Skeletal muscle tissue (tissue), 4 donors: ENCODE measurements around the gene ST6GALNAC3. TPM values are rescaled to one million over a fixed set of nuclear protein-coding genes. Genes with fewer than 3 reads are reported as not detected.

Source experiments
- H3K27ac ChIP-seq: one replicate; pipeline ENCODE4 v1.7.0; 2013; ENCODE audit warnings: mild to moderate bottlenecking, low read depth, low read length, inconsistent platforms
- H3K27me3 ChIP-seq, 3 donors: one replicate each; pipeline ENCODE4 v1.7.0; 2013; ENCODE audit warnings: low read length in 3 of 3; ENCODE audit not compliant: control insufficient read depth in 3 of 3, insufficient read depth in 3 of 3
- H3K36me3 ChIP-seq, 3 donors: one replicate each; pipeline ENCODE4 v1.7.0; 2013; ENCODE audit warnings: low read length in 3 of 3; ENCODE audit not compliant: control insufficient read depth in 3 of 3, insufficient read depth in 3 of 3
- H3K4me1 ChIP-seq, 3 donors: one replicate each; pipeline ENCODE4 v1.7.0; 2013; ENCODE audit warnings: low read length in 3 of 3, mild to moderate bottlenecking in 3 of 3; ENCODE audit not compliant: control insufficient read depth in 3 of 3, insufficient read depth in 3 of 3
- H3K4me3 ChIP-seq, 3 donors: one replicate each; pipeline ENCODE4 v1.7.0; 2013; ENCODE audit warnings: low read length in 3 of 3
- H3K9ac ChIP-seq, 3 donors: one replicate each; pipeline ENCODE4 v1.7.0; 2013; ENCODE audit warnings: low read length in 3 of 3, mild to moderate bottlenecking in 3 of 3, moderate library complexity in 2 of 3, low read depth in 1 of 3
- H3K9me3 ChIP-seq, 3 donors: one replicate each; pipeline ENCODE4 v1.7.0; 2013; ENCODE audit warnings: low read length in 3 of 3; ENCODE audit not compliant: control insufficient read depth in 3 of 3
- total RNA-seq: library from RNA; depleted of rRNA; stranded (reverse); fragments of >200 nt; gene quantifications from one replicate; pipeline ENCODE4 v1.2.3, GENCODE V29; 2014
- donor health status: Osteomylitis.

Gene ST6GALNAC3
- total RNA-seq, 1 donor from 2014 or later = 3.7 TPM

DNA sequence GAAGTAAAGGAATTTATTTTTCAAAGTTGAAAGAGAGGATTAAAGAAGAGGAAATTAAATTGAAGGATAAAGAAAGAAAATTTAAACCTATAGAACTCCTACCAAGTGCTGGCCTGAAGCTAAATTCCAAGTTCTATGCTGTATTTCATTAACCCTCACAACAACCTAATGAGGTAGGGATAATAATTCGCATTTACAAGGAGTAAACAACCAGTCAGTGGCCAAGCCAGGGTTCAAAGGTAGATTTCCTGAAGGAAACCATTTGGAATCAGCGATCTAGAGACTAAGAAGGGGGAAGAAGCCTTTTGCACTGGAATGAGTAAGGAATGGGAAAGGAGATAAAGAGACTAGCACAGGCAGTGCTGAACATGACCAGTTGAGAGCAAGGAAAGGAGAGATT lies 526.9 kb downstream of the ST6GALNAC3 start:
- H3K9ac ChIP-seq = no peak overlapping the region
- no peaks in the 10 kb centered on the region for H3K27me3 ChIP-seq
- no peak overlapping the region for H3K4me3 ChIP-seq
- no peaks in the 10 kb centered on the region for H3K36me3 ChIP-seq
- H3K4me1 ChIP-seq = no peaks in the 10 kb centered on the region
- no peaks in the 10 kb centered on the region for H3K9me3 ChIP-seq
- H3K27ac ChIP-seq = no peak overlapping the region

DNA sequence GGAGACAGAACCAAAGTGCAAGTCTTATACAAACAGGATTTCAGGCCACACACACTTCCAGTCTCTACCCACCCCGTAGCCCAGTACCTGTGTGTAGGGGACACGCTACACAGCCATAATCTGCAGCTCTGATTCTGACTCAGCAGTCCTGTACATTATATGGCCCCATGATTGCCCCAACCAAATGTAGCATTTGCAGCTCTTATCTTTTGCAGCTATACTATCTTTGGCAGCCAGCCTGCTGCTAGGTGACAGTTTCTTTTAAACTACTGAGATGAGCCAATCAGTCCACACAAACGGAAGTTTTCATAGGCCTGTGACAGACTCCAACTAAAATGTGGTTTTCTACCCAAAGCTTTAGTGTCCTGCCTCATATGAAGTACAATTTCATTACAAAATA lies 533.2 kb downstream of the ST6GALNAC3 start:
- Histone ChIP-seq H3K36me3 (no peaks in the 10 kb centered on the region), H3K4me3 (no peak overlapping the region), H3K4me1 (no peaks in the 10 kb centered on the region), H3K27me3 (no peaks in the 10 kb centered on the region), H3K27ac (no peak overlapping the region), H3K9me3 (no peaks in the 10 kb centered on the region), H3K9ac (no peak overlapping the region)

GRCh38 chr1:76611770-76612445 lies 537.4 kb downstream of the ST6GALNAC3 start:
- Histone ChIP-seq H3K4me1 (no peaks in the 10 kb centered on the region), H3K27ac (no peak overlapping the region), H3K27me3 (no peaks in the 10 kb centered on the region), H3K4me3 (no peak overlapping the region), H3K9me3 (no peaks in the 10 kb centered on the region), H3K9ac (no peak overlapping the region), H3K36me3 (no peaks in the 10 kb centered on the region)

DNA sequence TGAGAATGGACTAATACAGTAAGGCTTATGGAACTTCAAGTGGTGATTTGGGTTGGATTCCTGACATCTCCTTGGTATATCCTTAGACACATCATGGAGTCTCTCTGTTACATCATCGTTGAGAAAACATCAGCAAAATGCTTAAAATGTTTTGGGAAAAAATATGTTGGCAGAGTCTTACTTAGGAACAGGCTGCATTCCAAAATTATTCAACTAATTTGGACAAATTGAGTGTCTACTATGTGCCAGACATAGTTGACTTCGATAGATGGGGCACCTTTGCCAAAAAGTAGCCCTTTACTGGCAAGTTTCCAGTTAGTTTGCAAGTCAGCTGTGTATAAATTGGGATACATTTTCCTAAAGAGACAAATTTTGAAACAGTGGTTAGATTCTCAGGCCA lies 539.3 kb downstream of the ST6GALNAC3 start:
- H3K9ac ChIP-seq = no peak overlapping the region
- H3K4me1 ChIP-seq = no peaks in the 10 kb centered on the region
- no peaks in the 10 kb centered on the region for H3K36me3 ChIP-seq
- no peak overlapping the region for H3K27ac ChIP-seq
- no peak overlapping the region for H3K4me3 ChIP-seq
- H3K9me3 ChIP-seq = no peaks in the 10 kb centered on the region
- no peaks in the 10 kb centered on the region for H3K27me3 ChIP-seq

DNA sequence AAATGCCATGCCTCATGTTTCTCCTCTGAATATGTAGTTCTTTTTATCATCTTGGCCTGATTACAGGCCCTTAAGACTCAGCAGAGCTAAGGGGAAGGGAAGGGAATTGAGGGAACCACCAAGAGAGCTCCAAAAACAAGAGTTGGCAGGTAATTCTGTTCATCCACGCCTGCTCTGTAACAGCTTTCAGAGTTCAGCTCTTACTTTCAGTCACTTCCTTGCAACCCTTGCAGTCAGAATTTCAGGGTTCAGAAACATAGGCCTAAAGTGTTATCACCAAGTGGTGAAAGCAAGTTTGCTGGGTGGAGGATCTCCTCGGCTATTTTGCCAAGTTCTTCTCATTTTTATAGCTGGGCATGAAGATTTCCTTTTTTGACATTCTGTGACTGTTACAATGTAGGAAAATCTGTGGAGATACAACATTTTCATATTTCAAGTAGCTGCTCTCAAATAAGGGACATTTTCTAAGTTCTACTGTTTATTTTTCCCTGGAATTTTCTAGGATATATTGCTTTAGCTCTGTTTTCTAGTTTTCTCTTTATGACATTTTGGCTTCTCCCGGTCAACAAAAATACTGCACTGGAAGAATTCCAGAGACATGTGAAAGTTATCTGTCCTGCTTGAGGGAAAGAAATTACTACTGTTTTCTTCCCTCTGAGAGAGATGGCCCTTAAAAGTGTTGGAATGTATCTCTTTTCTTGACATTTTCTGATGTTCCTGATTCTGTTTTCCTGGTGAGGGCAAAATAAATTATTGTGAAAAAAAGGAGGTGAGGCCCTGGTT lies 540.9 kb downstream of the ST6GALNAC3 start:
- no peak overlapping the region for H3K27ac ChIP-seq
- no peaks in the 10 kb centered on the region for H3K36me3 ChIP-seq
- H3K9me3 ChIP-seq = no peaks in the 10 kb centered on the region

DNA sequence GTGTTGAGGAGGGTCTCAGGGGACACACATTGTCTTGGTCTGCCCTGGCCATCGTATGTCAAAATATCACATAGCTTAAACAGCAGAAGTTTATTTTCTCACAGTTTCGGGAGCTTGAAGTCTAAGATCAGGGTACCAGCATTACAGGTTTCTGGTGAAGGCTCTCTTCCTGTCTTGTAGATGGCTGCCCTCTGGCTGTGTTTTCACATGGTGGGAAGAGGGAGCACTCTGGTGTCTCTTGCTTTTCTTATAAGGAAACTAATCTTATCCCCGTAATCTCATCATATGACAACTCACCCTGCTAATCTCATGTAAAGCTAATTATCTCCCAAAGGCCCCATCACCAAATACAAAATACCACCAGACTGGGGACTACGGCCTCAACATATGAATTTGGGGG lies 545.8 kb downstream of the ST6GALNAC3 start:
- Histone ChIP-seq H3K27me3 (no peaks in the 10 kb centered on the region), H3K9me3 (no peaks in the 10 kb centered on the region), H3K4me1 (no peaks in the 10 kb centered on the region), H3K27ac (no peak overlapping the region), H3K9ac (no peak overlapping the region), H3K36me3 (no peaks in the 10 kb centered on the region), H3K4me3 (no peak overlapping the region)

More for the DNA sequence above, 540.9 kb downstream of the ST6GALNAC3 start:
- Histone ChIP-seq H3K4me3 (no peak overlapping the region), H3K27me3 (no peaks in the 10 kb centered on the region), H3K9ac (no peak overlapping the region), H3K4me1 (no peaks in the 10 kb centered on the region)

DNA sequence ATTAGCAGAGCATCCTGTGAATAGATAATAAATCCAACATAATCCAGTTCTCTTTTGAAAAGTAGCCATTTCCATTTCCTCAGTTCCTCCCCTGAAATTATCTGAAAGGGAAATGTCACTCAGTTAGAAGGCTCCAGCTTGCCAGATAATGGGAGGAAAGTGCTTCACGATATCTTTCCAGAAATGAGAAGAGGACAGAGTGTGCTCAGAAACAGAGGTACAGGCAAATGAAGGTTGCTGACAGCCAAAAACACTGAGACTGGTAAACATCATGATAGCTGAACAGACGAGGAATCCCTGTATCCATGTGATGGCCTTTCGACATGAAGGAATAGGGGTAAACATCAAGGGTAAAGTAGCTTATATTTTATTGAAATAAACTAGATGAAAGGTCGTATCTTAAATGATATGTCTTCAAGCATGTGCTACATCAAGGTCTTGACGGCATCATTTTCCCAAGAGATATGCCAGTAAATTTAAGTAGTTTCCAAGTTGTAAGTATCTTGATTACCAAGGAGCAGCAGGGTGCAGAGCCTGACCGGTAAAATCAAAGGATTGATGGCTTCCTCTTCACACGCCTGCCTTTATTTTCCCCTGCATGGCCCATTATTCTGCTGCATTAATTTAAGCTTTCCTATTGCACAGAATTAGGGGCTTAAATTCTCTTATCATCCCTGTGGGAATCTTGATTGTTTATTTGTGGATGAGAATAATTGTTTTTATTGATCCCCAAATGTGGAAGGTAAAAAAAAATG lies 548.4 kb downstream of the ST6GALNAC3 start:
- no peaks in the 10 kb centered on the region for H3K9me3 ChIP-seq

DNA sequence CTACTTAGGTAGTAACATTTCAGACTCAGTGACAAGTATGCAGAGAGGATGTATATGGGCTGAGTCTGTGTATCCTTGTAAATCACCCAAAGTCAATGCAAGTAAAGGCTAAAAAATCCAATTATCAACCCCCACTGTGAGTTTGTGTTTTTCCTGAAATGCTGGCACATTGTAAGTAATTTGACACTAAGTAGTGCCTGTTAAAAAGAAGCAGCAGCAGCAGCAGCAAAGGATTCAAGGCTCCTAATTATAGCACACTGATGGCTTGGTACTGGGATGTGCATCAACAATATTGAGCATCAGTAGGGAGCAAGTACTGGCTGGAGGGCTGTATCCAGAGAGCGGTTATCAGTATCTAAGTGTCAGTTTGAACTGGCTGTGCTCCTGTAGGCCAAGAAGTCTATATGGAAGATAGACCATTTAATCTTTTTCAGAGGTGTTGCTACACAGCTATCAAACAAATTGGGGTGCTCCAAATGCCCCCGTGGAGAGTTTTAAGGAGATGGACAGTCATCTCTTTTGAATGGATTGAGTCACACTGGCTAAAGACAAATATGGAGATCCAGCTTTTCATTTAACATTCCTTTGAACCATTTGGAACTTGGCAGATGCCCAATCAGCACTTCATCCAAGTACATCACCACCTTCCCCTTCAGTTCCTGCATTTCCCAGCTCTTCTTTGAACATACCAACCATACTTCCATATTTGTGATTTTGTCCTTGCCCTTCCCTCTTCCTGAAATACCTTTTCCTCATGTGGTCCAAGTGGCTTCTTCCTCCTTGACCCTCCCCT lies 551.5 kb downstream of the ST6GALNAC3 start:
- Histone ChIP-seq H3K4me1 (no peaks in the 10 kb centered on the region), H3K27me3 (no peaks in the 10 kb centered on the region), H3K9ac (no peak overlapping the region), H3K4me3 (no peak overlapping the region), H3K27ac (no peak overlapping the region), H3K9me3 (no peaks in the 10 kb centered on the region), H3K36me3 (no peaks in the 10 kb centered on the region)

More for the DNA sequence above, 548.4 kb downstream of the ST6GALNAC3 start:
- Histone ChIP-seq H3K27ac (no peak overlapping the region), H3K36me3 (no peaks in the 10 kb centered on the region), H3K4me1 (no peaks in the 10 kb centered on the region), H3K9ac (no peak overlapping the region), H3K27me3 (no peaks in the 10 kb centered on the region), H3K4me3 (no peak overlapping the region)

- Histone ChIP-seq H3K9me3 (no peaks in the 10 kb centered on the region), H3K4me1 (no peaks in the 10 kb centered on the region), H3K36me3 (no peaks in the 10 kb centered on the region), H3K9ac (no peak overlapping the region), H3K4me3 (no peak overlapping the region), H3K27me3 (no peaks in the 10 kb centered on the region), H3K27ac (no peak overlapping the region)
Observed at GRCh38 chr1:76627498-76627897, 553.0 kb downstream of the ST6GALNAC3 start.
